H54 (cell line): Measurements from ENCODE around the gene IPO9.

Source experiments
- DNase-seq: peaks from one replicate; pipeline ENCODE4 v3.0.0; 2011; ENCODE audit warnings: low spot score, mixed read lengths; ENCODE audit not compliant: insufficient read length
- FAIRE-seq: peaks from 3 replicates; lab custom pipeline; 2011; peaks lifted over from hg19 to GRCh38; lab: Jason Lieb, UNC
- POLR2A ChIP-seq: IDR thresholded peaks from 2 replicates; pipeline ENCODE4 v1.6.1; 2011; ENCODE audit warnings: low read depth, mild to moderate bottlenecking, low read length

IPO9 gene

DNA sequence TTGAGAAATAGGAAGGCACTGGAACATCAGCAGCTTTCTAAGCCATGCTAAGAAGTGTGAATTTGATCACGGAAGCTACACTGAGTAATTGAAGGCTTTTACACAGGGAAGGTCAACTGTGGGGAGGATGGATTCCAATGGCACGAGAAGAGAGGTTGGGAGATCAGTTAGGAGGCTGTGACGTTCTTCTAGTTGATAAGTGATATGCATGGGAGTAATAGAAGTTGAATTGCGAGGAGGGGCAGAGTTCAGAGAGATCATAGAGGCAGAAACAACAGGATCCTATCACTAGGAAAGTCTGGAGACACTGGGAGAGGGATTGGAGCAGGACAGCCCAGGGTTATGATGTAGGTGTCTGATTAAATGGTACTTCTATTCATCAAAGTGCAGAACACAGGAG lies 101.2 kb downstream of the IPO9 start:
- FAIRE-seq = no peak
- no peak for TF ChIP-seq POLR2A

DNA sequence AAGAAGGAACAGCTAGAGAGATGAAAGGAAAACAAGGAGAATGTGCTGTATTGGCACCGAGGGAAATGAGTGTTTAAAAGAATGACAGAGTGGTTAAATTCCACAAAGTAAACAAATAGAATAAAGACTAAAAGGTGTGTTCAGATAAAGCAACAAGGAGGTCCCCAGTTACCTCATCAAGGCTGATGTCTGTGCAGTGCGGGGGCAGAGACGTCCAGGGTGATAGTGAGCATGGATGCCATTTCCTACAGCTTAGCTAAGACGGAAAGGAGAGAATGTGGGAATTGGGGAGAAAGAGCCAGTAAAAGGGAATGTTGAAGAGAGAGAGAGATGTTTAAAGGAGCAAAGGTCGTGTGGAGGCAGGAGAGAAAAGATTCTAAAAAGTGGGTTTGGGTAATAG lies 101.8 kb downstream of the IPO9 start:
- no peak for TF ChIP-seq POLR2A
- no peak for DNase-seq
- FAIRE-seq = no peak

More for the DNA sequence above, 101.2 kb downstream of the IPO9 start:
- DNase-seq = no peak
